ENCODE data around the gene CDH15. TPM values are rescaled to one million over a fixed set of nuclear protein-coding genes. Genes with fewer than 3 reads are reported as not detected.

The CDH15 gene
- total and polyA plus RNA-seq, 2 of the 13 experiments (the other 11 are each of a cell fraction or from before 2014, with no cell fraction given), result 0.74 to 2.2 TPM

- TF ChIP-seq, protein P1, sequence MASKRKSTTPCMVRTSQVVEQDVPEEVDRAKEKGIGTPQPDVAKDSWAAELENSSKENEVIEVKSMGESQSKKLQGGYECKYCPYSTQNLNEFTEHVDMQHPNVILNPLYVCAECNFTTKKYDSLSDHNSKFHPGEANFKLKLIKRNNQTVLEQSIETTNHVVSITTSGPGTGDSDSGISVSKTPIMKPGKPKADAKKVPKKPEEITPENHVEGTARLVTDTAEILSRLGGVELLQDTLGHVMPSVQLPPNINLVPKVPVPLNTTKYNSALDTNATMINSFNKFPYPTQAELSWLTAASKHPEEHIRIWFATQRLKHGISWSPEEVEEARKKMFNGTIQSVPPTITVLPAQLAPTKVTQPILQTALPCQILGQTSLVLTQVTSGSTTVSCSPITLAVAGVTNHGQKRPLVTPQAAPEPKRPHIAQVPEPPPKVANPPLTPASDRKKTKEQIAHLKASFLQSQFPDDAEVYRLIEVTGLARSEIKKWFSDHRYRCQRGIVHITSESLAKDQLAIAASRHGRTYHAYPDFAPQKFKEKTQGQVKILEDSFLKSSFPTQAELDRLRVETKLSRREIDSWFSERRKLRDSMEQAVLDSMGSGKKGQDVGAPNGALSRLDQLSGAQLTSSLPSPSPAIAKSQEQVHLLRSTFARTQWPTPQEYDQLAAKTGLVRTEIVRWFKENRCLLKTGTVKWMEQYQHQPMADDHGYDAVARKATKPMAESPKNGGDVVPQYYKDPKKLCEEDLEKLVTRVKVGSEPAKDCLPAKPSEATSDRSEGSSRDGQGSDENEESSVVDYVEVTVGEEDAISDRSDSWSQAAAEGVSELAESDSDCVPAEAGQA (IDR thresholded peaks at IDR 0.05; ENCODE audit: low read depth), result 0 out of 2 replicates have a peak, but pooled peaks have one; percentile 40
- TF ChIP-seq, protein P1 (CRISPR knock-in tag; IDR thresholded peaks at IDR 0.05; ENCODE audit: borderline replicate concordance), result no peak
- no peak for TF ChIP-seq ZNF562 (CRISPR knock-in tag; IDR thresholded peaks at IDR 0.05; ENCODE audit: borderline replicate concordance)
- peak; percentile 12; the same call in 1 of the 2 replicates for TF ChIP-seq CHD4 (IDR thresholded peaks at IDR 0.05; ENCODE audit: borderline replicate concordance, low read length)
- 0 out of 2 replicates have a peak, but pooled peaks have one; percentile 61 for TF ChIP-seq ZNF329 (CRISPR knock-in tag; IDR thresholded peaks at IDR 0.05; ENCODE audit: low read depth)
- 0 out of 2 replicates have a peak, but pooled peaks have one; percentile 56 for TF ChIP-seq ZNF317 (CRISPR knock-in tag; IDR thresholded peaks at IDR 0.05)
- TF ChIP-seq ZNF564 (CRISPR knock-in tag; IDR thresholded peaks at IDR 0.05), result peak; percentile 68; the same call in 1 of the 2 replicates
- TF ChIP-seq JUN (CRISPR knock-in tag; IDR thresholded peaks at IDR 0.05), result 0 out of 2 replicates have a peak, but pooled peaks have one; percentile 22
- TF ChIP-seq SP4 (CRISPR knock-in tag; IDR thresholded peaks at IDR 0.05), result peak; percentile 39; the same call in 1 of the 2 replicates
- TF ChIP-seq ATM (IDR thresholded peaks at IDR 0.05; ENCODE audit: borderline replicate concordance), result no peak
- 0 out of 2 replicates have a peak, but pooled peaks have one; percentile 23 for TF ChIP-seq KAT7 (CRISPR knock-in tag; IDR thresholded peaks at IDR 0.05; ENCODE audit: borderline replicate concordance)
- no peak for TF ChIP-seq ADNP (CRISPR knock-in tag; IDR thresholded peaks at IDR 0.05)
- TF ChIP-seq CSRNP2 (CRISPR knock-in tag; conservative IDR thresholded peaks at IDR 0.05; ENCODE audit: low read depth), result 0 out of 2 replicates have a peak, but pooled peaks have one; percentile 13
- TF ChIP-seq ZNF256 (CRISPR knock-in tag; conservative IDR thresholded peaks at IDR 0.05), result no peak
- TF ChIP-seq, protein P2, sequence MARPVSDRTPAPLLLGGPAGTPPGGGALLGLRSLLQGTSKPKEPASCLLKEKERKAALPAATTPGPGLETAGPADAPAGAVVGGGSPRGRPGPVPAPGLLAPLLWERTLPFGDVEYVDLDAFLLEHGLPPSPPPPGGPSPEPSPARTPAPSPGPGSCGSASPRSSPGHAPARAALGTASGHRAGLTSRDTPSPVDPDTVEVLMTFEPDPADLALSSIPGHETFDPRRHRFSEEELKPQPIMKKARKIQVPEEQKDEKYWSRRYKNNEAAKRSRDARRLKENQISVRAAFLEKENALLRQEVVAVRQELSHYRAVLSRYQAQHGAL (CRISPR knock-in tag; IDR thresholded peaks at IDR 0.05; ENCODE audit: not compliant biosample characterization), result no peak
- peak; percentile 78; the same call in 1 of the 2 replicates for TF ChIP-seq ZNF83 (CRISPR knock-in tag; IDR thresholded peaks at IDR 0.05; ENCODE audit: borderline replicate concordance)
- TF ChIP-seq POGK (CRISPR knock-in tag; conservative IDR thresholded peaks at IDR 0.05), result no peak
- TF ChIP-seq RELA (CRISPR knock-in tag; IDR thresholded peaks at IDR 0.05), result no peak
- TF ChIP-seq RFX5 (IDR thresholded peaks at IDR 0.05; ENCODE audit: low read depth, low read length), result no peak
Observed at GRCh38 chr16:89191033-89191900, 19.7 kb downstream of the CDH15 start (continued).
